Activated naive CD4-positive, alpha-beta T cell treated with anti-CD3 and anti-CD28 coated beads, Interleukin-2, amount 50 U/mL, for 72 hours (primary cell): ENCODE data around the gene SACM1L. TPM values are rescaled to one million over a fixed set of nuclear protein-coding genes. Genes with fewer than 3 reads are reported as not detected.
"Not testable (repeated sequence)": the region's sequence is repeated elsewhere in the genome, so short reads cannot be mapped to it uniquely, and the experiment has no call there.

Experiments used
- ATAC-seq, 2 donors: fragments of 150-1000 bp; cut with Tn5 transposase; 2 replicates each; pipeline ENCODE4 v1.10.0; 2021; ENCODE audit warnings: mild to moderate bottlenecking in 2 of 2, moderate library complexity in 2 of 2
- DNase-seq, 2 donors: peaks; one replicate each; pipeline ENCODE4 v3.0.0; 2021 to 2022; ENCODE audit warnings: low spot score in 2 of 2
- H3K27ac Mint-ChIP-seq, 2 donors: one replicate each; pipeline ENCODE4 v1.8.0; 2022; ENCODE audit warnings: mild to moderate bottlenecking in 2 of 2, mixed read lengths in 2 of 2
- H3K36me3 Mint-ChIP-seq, 2 donors: one replicate each; pipeline ENCODE4 v1.8.0; 2022; ENCODE audit warnings: mixed read lengths in 2 of 2
- H3K9me3 Mint-ChIP-seq, 2 donors: one replicate each; pipeline ENCODE4 v1.8.0; 2022; ENCODE audit warnings: mixed read lengths in 2 of 2
- total RNA-seq, 2 donors: library from RNA; stranded (reverse); gene quantifications; one replicate each; pipeline ENCODE4 v1.2.3, GENCODE V29; 2022

SACM1L gene
- total RNA-seq, 2 donors from 2014 or later, result 61.8 to 99.2 TPM

- DNase-seq (no peak), ATAC-seq (no peak)
- H3K9me3 Mint-ChIP-seq, result no peaks in the 10 kb centered on the region
- H3K36me3 Mint-ChIP-seq, result peaks cover 8 to 10% of the 10 kb centered on the region in 2 donors
- H3K27ac Mint-ChIP-seq, result no peak overlapping the region
These were observed 6.4 kb upstream of the SACM1L start for GRCh38 chr3:45682786-45683185.

DNA sequence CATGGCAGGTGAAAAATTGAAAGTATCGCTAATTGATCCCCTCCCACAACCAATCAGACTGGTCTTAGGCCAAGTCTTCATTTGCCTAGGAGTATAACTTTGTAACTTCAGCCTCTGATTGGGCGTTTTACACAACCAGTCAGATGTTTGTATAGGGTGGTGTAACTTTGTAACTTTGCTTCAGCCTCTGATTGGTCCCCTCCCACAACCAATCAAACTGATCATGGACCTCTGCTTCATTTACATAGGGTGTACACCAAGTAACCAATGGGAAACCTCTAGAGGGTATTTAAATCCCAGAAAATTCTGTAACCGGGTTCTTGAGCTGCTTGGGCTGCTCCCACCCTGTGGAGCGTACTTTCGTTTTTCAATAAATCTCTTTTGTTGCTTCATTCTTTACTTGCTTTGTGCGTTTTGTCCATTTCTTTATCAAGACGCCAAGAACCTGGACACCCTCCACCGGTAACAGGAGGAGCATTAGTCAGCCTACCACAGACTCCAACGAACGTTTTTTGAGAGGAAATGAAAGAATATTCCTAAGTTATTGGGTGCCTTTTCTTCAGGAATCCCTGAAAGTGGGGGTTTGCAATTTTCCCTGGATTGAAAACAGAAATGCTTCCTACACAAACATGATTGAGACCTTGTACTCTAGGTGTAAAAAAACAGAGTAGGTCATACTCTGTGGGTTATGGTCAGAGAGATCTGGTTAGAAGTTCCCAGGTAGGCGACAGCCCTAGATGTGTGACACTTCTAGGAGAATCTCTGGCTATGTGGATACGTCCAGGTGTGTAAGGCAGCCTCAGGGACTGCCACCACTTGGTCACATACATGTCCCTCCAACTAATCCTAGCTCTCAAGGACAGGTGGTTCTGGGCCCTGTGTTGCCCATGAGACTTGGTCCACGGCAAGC, 5.5 kb upstream of the SACM1L start:
- DNase-seq (no peak), ATAC-seq (no peak)
- Mint-ChIP-seq H3K36me3 (peaks cover 0 to 8% of the 10 kb centered on the region in 2 donors), H3K27ac (no peak overlapping the region), H3K9me3 (no peaks in the 10 kb centered on the region)

- ATAC-seq, result no peak
- Mint-ChIP-seq H3K9me3 (no peaks in the 10 kb centered on the region), H3K27ac (no peak overlapping the region), H3K36me3 (peaks cover 0 to 9% of the 10 kb centered on the region in 2 donors)
- no peak for DNase-seq
These were observed 4.8 kb upstream of the SACM1L start for GRCh38 chr3:45684327-45684892.

DNA sequence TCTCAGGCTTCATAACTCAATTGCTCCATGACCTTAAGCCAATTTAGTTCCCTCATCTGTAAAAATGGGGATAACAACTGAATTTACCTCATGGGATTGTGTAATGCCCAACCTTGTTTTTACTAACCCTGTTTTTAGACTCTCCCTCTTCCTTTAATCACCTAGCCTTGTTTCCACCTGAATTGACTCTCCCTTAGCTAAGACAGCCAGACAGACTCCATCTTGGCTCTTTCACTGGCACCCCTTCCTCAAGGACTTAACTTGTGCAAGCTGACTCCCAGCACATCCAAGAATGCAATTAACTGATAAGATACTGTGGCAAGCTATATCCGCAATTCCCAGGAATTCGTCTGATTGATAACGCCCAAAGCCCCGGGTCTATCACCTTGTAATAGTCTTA, 3.5 kb upstream of the SACM1L start:
- not testable (repeated sequence) for H3K9me3 Mint-ChIP-seq, DNase-seq, ATAC-seq, H3K27ac Mint-ChIP-seq
- peaks cover 10 to 14% of the 10 kb centered on the region in 2 donors for H3K36me3 Mint-ChIP-seq

- ATAC-seq, result no peak
- DNase-seq, result no peak
These were observed 2.3 kb upstream of the SACM1L start for GRCh38 chr3:45686850-45687249.

GRCh38 chr3:45687828-45688193, 1.4 kb upstream of the SACM1L start:
- Mint-ChIP-seq H3K36me3 (peaks cover 30 to 35% of the 10 kb centered on the region in 2 donors), H3K9me3 (no peaks in the 10 kb centered on the region)
- ATAC-seq, result no peak

More at GRCh38 chr3:45686850-45687249, 2.3 kb upstream of the SACM1L start:
- peaks cover 21 to 25% of the 10 kb centered on the region in 2 donors for H3K36me3 Mint-ChIP-seq
- H3K9me3 Mint-ChIP-seq, result no peaks in the 10 kb centered on the region
- H3K27ac Mint-ChIP-seq, result no peak overlapping the region

GRCh38 chr3:45688194-45688881, 858 bp upstream of the SACM1L start:
- Mint-ChIP-seq H3K36me3 (peaks cover 32 to 35% of the 10 kb centered on the region in 2 donors), H3K27ac (peak overlapping the region; percentile 98 to 100), H3K9me3 (no peaks in the 10 kb centered on the region)
- peak in 1 of 2 donors; percentile 31 for DNase-seq
- ATAC-seq, result no peak

More at GRCh38 chr3:45687828-45688193, 1.4 kb upstream of the SACM1L start:
- peak overlapping the region in 1 of 2 donors; percentile 98 for H3K27ac Mint-ChIP-seq
- no peak for DNase-seq

DNA sequence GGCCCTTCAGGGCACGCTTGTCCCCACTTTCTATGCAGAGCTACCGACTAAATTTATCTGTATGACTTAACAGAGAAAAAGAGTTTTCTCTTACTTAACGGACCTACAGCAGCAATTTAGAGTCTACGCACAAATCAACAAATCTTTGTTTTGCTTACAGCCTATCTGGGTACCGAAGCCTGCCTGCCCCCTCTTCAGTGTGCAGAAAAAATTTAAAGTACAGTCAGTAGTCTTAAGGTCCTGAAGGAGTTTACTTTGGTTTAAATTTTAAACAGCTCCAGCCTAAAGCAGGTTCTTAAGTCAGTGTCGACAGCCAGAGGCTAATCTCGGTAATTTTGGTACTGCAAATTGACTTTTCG, 570 bp downstream of the SACM1L start:
- ATAC-seq (no peak), DNase-seq (no peak)
- no peaks in the 10 kb centered on the region for H3K9me3 Mint-ChIP-seq
- peak overlapping the region; percentile 98 to 100 for H3K27ac Mint-ChIP-seq
- peaks cover 38 to 41% of the 10 kb centered on the region in 2 donors for H3K36me3 Mint-ChIP-seq

DNA sequence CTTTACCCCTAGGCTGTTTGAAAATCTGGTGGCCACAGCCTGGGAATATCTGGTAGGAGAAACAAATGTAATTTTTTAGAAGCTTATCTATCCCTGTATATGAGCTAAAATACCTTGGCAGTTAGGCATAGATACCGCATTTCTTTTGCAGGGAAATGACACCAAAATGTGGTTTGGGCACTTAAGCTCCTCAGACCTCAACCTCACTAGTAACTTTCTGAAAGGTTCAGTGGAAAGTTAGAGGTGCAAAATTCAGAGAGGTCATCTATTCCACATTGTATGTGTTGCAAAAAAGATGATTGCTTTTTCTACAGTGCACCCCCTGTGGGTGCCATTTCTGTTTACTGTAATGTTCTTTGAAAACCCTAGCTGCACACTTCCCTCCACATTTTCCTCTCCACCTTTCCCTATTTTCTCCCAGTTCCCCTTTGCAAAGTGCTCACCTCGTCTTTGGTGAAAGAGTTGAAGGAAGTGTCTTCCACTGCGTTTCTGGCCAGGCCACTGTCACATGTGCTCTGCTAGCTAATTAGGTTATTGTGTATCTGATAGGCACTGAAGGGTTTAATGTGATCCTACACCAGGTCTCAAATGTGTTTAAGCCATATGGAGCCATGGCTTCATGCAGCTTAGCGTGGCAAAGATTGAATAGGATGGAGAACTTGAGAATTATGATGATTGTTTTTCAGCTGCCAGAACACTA, 1.3 kb downstream of the SACM1L start:
- no peak for DNase-seq
- H3K27ac Mint-ChIP-seq, result peak overlapping the region; percentile 98 to 100
- peak in 1 of 2 donors; percentile 1 for ATAC-seq
- peaks cover 41 to 48% of the 10 kb centered on the region in 2 donors for H3K36me3 Mint-ChIP-seq
- no peaks in the 10 kb centered on the region for H3K9me3 Mint-ChIP-seq

- Mint-ChIP-seq H3K27ac (peak overlapping the region; percentile 41 to 98), H3K36me3 (peaks cover 45 to 61% of the 10 kb centered on the region in 2 donors), H3K9me3 (no peaks in the 10 kb centered on the region)
- DNase-seq, result no peak
- no peak for ATAC-seq
These were observed 2.6 kb downstream of the SACM1L start for GRCh38 chr3:45691842-45692241.

GRCh38 chr3:45692866-45693265, 3.7 kb downstream of the SACM1L start:
- Mint-ChIP-seq H3K27ac (peak overlapping the region; percentile 98 to 99), H3K36me3 (peaks cover 45 to 61% of the 10 kb centered on the region in 2 donors), H3K9me3 (no peaks in the 10 kb centered on the region)
- DNase-seq, result no peak
- ATAC-seq, result no peak

DNA sequence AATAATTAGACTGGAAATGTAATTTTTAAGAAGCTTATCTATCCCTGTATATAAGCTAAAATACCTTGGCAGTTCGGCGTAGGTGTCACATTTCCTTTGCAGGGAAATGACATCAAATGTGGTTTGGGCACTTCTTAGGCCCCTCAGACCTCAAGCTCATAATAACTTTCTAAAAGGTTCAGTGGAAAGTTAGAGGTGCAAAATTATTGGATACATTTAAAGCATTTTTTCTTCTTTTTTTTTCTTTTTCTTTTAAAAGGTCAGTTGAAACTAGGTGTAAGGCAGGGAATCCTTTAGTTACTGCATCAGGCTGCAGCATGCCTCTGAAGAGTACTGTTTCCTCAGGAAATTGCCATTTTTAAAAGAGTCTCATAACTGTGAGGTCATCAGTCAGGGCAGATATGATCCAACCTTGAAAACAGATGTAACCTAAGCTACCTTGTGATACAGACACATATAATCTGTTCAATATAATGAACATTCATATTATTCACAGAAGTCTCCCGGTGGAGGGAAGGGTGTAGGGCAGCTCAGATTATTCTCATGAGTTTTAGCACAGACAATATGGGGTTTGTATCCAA, 4.8 kb downstream of the SACM1L start:
- no peaks in the 10 kb centered on the region for H3K9me3 Mint-ChIP-seq
- H3K36me3 Mint-ChIP-seq, result peaks cover 40 to 61% of the 10 kb centered on the region in 2 donors
- DNase-seq, result no peak
- peak; percentile 45 to 53 for ATAC-seq
- H3K27ac Mint-ChIP-seq, result peak overlapping the region; percentile 98

GRCh38 chr3:45695166-45695565, 6.0 kb downstream of the SACM1L start:
- DNase-seq, ATAC-seq, H3K9me3 Mint-ChIP-seq: not testable (repeated sequence)
- peak overlapping the region; percentile 98 for H3K27ac Mint-ChIP-seq
- H3K36me3 Mint-ChIP-seq, result peaks cover 40 to 61% of the 10 kb centered on the region in 2 donors

- ATAC-seq (no peak), DNase-seq (no peak)
- Mint-ChIP-seq H3K27ac (no peak overlapping the region), H3K9me3 (no peaks in the 10 kb centered on the region), H3K36me3 (peaks cover 5 to 15% of the 10 kb centered on the region in 2 donors)
These were observed 11.4 kb downstream of the SACM1L start for GRCh38 chr3:45700570-45701073.

DNA sequence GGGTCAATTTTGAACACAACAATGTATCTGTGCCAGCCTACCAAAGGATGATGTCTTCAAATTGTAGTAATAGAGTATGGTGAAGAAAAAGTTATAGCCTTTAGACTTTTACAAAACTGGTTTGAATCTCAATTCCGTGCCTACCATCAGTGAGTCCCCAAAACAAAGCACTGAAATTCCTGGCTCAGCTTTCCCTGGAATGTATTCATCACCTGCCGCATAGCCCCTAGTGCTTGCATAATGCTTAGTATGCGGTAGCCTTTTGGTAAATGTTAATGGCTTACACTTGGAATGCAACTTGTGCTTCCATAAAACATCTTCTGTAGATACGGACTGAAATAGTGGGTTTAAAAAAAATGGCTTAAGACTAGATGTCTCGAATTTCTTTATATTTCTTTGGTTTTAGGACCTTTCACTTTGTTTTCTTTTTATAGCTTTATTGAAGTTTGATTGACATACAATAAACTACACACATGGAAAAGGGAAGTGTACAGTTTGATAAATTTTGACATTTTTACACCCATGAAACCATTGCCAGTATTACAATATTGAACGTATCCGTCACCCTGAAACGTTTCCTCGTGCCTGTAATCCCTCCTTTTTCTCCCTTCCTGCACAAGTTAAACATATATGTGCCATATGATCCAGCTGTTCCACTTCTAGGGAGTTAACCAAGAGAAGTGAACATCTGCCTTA, 12.1 kb downstream of the SACM1L start:
- H3K9me3 Mint-ChIP-seq, result no peaks in the 10 kb centered on the region
- DNase-seq, result no peak
- H3K27ac Mint-ChIP-seq, result no peak overlapping the region
- ATAC-seq, result no peak
- H3K36me3 Mint-ChIP-seq, result peaks cover 8 to 9% of the 10 kb centered on the region in 2 donors
